ENCODE measurements around the gene UBE2K. TPM values are rescaled to one million over a fixed set of nuclear protein-coding genes. Genes with fewer than 3 reads are reported as not detected.
"Not testable (repeated sequence)": the region's sequence is repeated elsewhere in the genome, so short reads cannot be mapped to it uniquely, and the experiment has no call there.

UBE2K gene
- total and polyA plus RNA-seq, 10 of the 15 experiments (the other 5 are each of a cell fraction or from before 2014, with no cell fraction given), result 17.0 to 141 (median 75.5) TPM

DNA sequence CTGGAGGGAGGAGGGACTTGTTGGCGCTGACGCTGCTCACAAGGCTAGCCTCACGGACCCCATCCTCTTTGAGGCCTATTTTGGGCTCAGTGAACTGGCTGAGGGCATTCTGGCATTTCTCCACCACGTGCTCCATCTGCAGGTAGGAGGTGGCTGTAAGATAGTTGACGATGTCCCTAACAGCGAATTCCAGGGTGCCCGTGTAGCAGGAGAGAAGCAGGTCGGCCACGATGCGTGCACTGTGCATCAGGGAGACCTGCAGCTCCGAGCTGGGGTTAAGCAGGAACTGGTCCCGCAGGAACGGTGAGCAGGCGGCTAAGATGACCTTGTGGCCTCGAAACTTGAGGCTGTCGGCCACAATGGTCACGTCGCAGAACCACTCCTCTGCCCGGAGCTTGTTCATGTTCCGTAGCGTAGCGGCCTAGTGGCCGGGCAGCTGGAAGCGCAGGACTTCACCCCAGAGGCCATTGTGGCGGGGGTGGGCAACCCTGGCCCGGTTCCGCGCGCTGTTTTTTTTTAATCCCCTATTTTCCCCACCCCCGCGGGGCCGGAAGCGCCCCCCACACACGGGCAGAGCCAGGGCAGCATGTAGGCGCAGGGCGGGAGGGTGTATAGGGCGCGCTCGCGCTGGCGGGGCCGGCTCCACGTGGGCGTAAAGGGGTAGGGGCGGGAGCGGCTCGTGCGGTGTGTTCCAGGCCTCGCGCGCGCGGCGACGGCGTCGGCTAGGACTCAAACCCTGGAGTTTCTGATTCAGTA lies 73.2 kb downstream of the UBE2K start:
- Histone ChIP-seq H3K27me3 (replicated peaks in 1 of 2; ENCODE audit: control insufficient read depth in 2 of 2, insufficient read depth in 2 of 2, low read length in 1 of 2) (no peaks in the 10 kb centered on the region), H4K20me1 (ENCODE audit: control insufficient read depth, insufficient read depth) (no peaks in the 10 kb centered on the region), H3K4me1 (ENCODE audit: control insufficient read depth, insufficient read depth, low read length) (no peaks in the 10 kb centered on the region), H2AFZ (ENCODE audit: control insufficient read depth, low read depth, low read length) (no peak overlapping the region), H3K79me2 (ENCODE audit: control insufficient read depth, insufficient read depth, low read length) (no peaks in the 10 kb centered on the region; the same call in 1 of the 2 replicates), H3K9me3 (replicated peaks; ENCODE audit: control insufficient read depth, insufficient read depth, low read length) (no peaks in the 10 kb centered on the region), H3K9ac (ENCODE audit: control insufficient read depth, insufficient read depth, low read length) (no peak overlapping the region), H3K4me2 (ENCODE audit: control insufficient read depth, insufficient read depth) (no peak overlapping the region), H3K4me3 (no peak overlapping the region), H3K27ac (ENCODE audit: control insufficient read depth, insufficient read depth) (no peak overlapping the region), H3K36me3 (ENCODE audit: control insufficient read depth in 2 of 2, insufficient read depth in 2 of 2, low read length in 1 of 2) (peaks cover 13 to 15% of the 10 kb centered on the region in 2 experiments)
- intact Hi-C loops (cut with micrococcal nuclease; ENCODE audit: unreplicated experiment), result no loop called here
- ChIA-PET SMC1A (ENCODE audit: uncharacterized antibody, unreplicated experiment) (no interaction called here), CTCF (interaction anchor here (0.6 kb wide), 1 partner anchor 242 kb away, joined by 3 read pairs; no protein-coding TSS in a partner anchor), RAD21 (ENCODE audit: unreplicated experiment) (no interaction called here), POLR2A (no interaction called here)
- 98% methylated on average over 29 of the region's 57 CpGs for WGBS (ENCODE audit: insufficient coverage, insufficient replicate concordance, low lambda C conversion rate, missing lambda C conversion rate)
- ATAC-seq, result no peak
- in situ Hi-C loops (cut with MboI), result no loop called here
- no peak for FAIRE-seq
- DNase-seq (ENCODE audit: low read depth, low spot score), result no peak
- no TSS peak for BruUV-seq (replicated peaks)
- TF ChIP-seq BRCA1 (IDR thresholded peaks at IDR 0.05; ENCODE audit: low read depth, low read length) (no peak), TCF12 (IDR thresholded peaks at IDR 0.05; ENCODE audit: low read depth, low read length) (no peak), YY1 (IDR thresholded peaks at IDR 0.05; ENCODE audit: low read depth, low read length) (no peak), SUPT20H (IDR thresholded peaks at IDR 0.05; ENCODE audit: borderline replicate concordance, control insufficient read depth, low read depth, low read length) (no peak), EGR1 (IDR thresholded peaks at IDR 0.05; ENCODE audit: borderline replicate concordance in 1 of 2, low read depth in 2 of 2, low read length in 2 of 2) (no peak), ZNF622 (IDR thresholded peaks at IDR 0.05) (no peak)
- TF ChIP-seq, protein P1, sequence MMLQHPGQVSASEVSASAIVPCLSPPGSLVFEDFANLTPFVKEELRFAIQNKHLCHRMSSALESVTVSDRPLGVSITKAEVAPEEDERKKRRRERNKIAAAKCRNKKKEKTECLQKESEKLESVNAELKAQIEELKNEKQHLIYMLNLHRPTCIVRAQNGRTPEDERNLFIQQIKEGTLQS (IDR thresholded peaks at IDR 0.05; ENCODE audit: borderline replicate concordance, extremely low read depth, low read depth, low read length), result no peak
- TF ChIP-seq, protein P2, sequence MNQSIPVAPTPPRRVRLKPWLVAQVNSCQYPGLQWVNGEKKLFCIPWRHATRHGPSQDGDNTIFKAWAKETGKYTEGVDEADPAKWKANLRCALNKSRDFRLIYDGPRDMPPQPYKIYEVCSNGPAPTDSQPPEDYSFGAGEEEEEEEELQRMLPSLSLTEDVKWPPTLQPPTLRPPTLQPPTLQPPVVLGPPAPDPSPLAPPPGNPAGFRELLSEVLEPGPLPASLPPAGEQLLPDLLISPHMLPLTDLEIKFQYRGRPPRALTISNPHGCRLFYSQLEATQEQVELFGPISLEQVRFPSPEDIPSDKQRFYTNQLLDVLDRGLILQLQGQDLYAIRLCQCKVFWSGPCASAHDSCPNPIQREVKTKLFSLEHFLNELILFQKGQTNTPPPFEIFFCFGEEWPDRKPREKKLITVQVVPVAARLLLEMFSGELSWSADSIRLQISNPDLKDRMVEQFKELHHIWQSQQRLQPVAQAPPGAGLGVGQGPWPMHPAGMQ (IDR thresholded peaks at IDR 0.05; ENCODE audit: borderline replicate concordance), result no peak

DNA sequence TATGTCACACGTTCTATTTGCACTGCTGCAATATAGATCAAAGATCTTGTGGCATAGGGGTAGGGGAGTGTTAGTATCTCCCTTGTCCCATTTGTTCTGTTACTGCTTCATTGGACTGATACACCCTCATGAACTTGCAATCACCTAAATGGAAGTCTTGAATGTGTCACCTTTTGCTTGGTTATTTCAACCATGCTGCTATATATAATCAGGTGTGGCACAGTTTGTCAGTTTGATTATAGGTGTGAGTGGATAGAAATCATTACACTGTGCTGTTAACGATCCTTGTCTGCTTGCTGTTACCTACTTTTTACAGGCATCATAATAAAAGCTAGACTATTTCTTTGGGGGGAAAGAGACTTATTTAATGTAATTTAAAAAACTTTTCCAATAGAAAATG lies 84.1 kb downstream of the UBE2K start:
- intact Hi-C loops (cut with micrococcal nuclease; ENCODE audit: unreplicated experiment), result loop anchor here (10.0 kb wide), 1 partner anchor 317 kb away; no protein-coding TSS in a partner anchor
- DNase-seq (ENCODE audit: low read depth, low spot score); H3K9me3 ChIP-seq (replicated peaks; ENCODE audit: control insufficient read depth, insufficient read depth, low read length); H3K4me3 ChIP-seq; H3K4me2 ChIP-seq (ENCODE audit: control insufficient read depth, insufficient read depth); H3K4me1 ChIP-seq (ENCODE audit: control insufficient read depth, insufficient read depth, low read length); CTCF ChIA-PET; H2AFZ ChIP-seq (ENCODE audit: control insufficient read depth, low read depth, low read length); in situ Hi-C loops (cut with MboI); BruUV-seq (replicated peaks); H3K36me3 ChIP-seq (ENCODE audit: control insufficient read depth in 2 of 2, insufficient read depth in 2 of 2, low read length in 1 of 2); ATAC-seq; H3K27me3 ChIP-seq (replicated peaks in 1 of 2; ENCODE audit: control insufficient read depth in 2 of 2, insufficient read depth in 2 of 2, low read length in 1 of 2); RAD21 ChIA-PET (ENCODE audit: unreplicated experiment); H3K9ac ChIP-seq (ENCODE audit: control insufficient read depth, insufficient read depth, low read length); H4K20me1 ChIP-seq (ENCODE audit: control insufficient read depth, insufficient read depth); H3K27ac ChIP-seq (ENCODE audit: control insufficient read depth, insufficient read depth); SMC1A ChIA-PET (ENCODE audit: uncharacterized antibody, unreplicated experiment); H3K79me2 ChIP-seq (ENCODE audit: control insufficient read depth, insufficient read depth, low read length): not testable (repeated sequence)
- 93% methylated on average over 2 of the region's 2 CpGs for WGBS (ENCODE audit: insufficient coverage, insufficient replicate concordance, low lambda C conversion rate, missing lambda C conversion rate)
- peak; percentile 47 for FAIRE-seq
- POLR2A ChIA-PET, result interaction anchor here (0.5 kb wide), 1 partner anchor 153 kb away, joined by 5 read pairs; no protein-coding TSS in a partner anchor
